Vagina (tissue), 2 donors: ENCODE measurements around the gene MRPS35. TPM values are rescaled to one million over a fixed set of nuclear protein-coding genes. Genes with fewer than 3 reads are reported as not detected.
A peak's percentile ranks its signal among the peaks of the same experiment; 100 is the strongest.
"Not testable (repeated sequence)": the region's sequence is repeated elsewhere in the genome, so short reads cannot be mapped to it uniquely, and the experiment has no call there.

Experiments
- DNase-seq, 2 donors: peaks; one replicate each; pipeline ENCODE4 v3.0.0-alpha.2; 2017; ENCODE audit errors: extremely low spot score in 2 of 2
- H3K27ac ChIP-seq: fragments of 200-600 bp; sonication (generic); one replicate; pipeline ENCODE4 v1.5.1; 2019
- H3K27me3 ChIP-seq: fragments of 200-600 bp; sonication (generic); one replicate; pipeline ENCODE4 v1.5.1; 2019
- H3K36me3 ChIP-seq, 2 donors: fragments of 200-600 bp; sonication (generic); one replicate each; pipeline ENCODE4 v1.5.1; 2017 to 2019
- H3K4me1 ChIP-seq: fragments of 200-600 bp; sonication (generic); one replicate; pipeline ENCODE4 v1.5.1; 2019
- H3K4me3 ChIP-seq, 2 donors: fragments of 200-600 bp; sonication (generic); 1 replicate in 1 of 2; 2 replicates in 1 of 2; pipeline ENCODE4 v1.5.1; 2016 to 2019
- H3K9me3 ChIP-seq: fragments of 200-600 bp; sonication (generic); one replicate; pipeline ENCODE4 v1.5.1; 2019
- CTCF ChIP-seq, 3 experiments: fragments of 450-650 bp in 2 of 3; fragments of 200-600 bp in 1 of 3; sonication (generic) in 1 of 3; IDR thresholded peaks; one replicate each; pipeline ENCODE4 v1.5.1; 2017 to 2019; ENCODE audit warnings: antibody characterized with exemption in 3 of 3, mild to moderate bottlenecking in 2 of 3, moderate library complexity in 2 of 3
- POLR2A ChIP-seq, 2 donors: fragments of 450-650 bp; IDR thresholded peaks; one replicate each; pipeline ENCODE4 v1.6.1; 2017; ENCODE audit warnings: antibody characterized with exemption in 2 of 2, mild to moderate bottlenecking in 2 of 2, moderate library complexity in 2 of 2
- POLR2AphosphoS5 ChIP-seq, 2 donors: sonication (generic); formaldehyde crosslinking; IDR thresholded peaks; one replicate each; pipeline ENCODE4 v1.9.0; 2017; ENCODE audit warnings: antibody characterized with exemption in 2 of 2, mild to moderate bottlenecking in 2 of 2, low read depth in 1 of 2; ENCODE audit not compliant: insufficient read depth in 1 of 2
- intact Hi-C: fragments of 100-400 bp; cut with DNase I; formaldehyde crosslinking; loops from one replicate; pipeline ENCODE4 v1.15.1; 2023
- total RNA-seq: library from RNA; depleted of rRNA; stranded (reverse); fragments of >200 nt; gene quantifications from one replicate; pipeline ENCODE4 v1.2.3, GENCODE V29; 2016

Gene MRPS35
- total RNA-seq, 1 donor from 2014 or later = 25.3 TPM

- no peak for DNase-seq
- Histone ChIP-seq H3K27me3 (no peaks in the 10 kb centered on the region), H3K4me1 (no peaks in the 10 kb centered on the region), H3K27ac (no peak overlapping the region), H3K36me3 (peaks cover 0 to 21% of the 10 kb centered on the region in 2 donors), H3K4me3 (no peak overlapping the region), H3K9me3 (no peaks in the 10 kb centered on the region)
- no peak for TF ChIP-seq POLR2A (IDR thresholded peaks at IDR 0.05)
- no peak for TF ChIP-seq CTCF (IDR thresholded peaks at IDR 0.05)
- no peak for TF ChIP-seq POLR2AphosphoS5 (IDR thresholded peaks at IDR 0.05; ENCODE audit: insufficient read depth in 1 of 2, low read depth in 1 of 2)
- intact Hi-C loops = loop anchor here (5.0 to 10.0 kb wide), 2 partner anchors 95 to 207 kb away; no protein-coding TSS in a partner anchor
Measured at GRCh38 chr12:27730097-27730588, 19.5 kb downstream of the MRPS35 start.

GRCh38 chr12:27732281-27732680, 21.6 kb downstream of the MRPS35 start:
- no peak overlapping the region for H3K27ac ChIP-seq
- no peak overlapping the region for H3K4me3 ChIP-seq
- H3K9me3 ChIP-seq = no peaks in the 10 kb centered on the region
- intact Hi-C loops = loop anchor here (5.0 to 10.0 kb wide), 2 partner anchors 93 to 205 kb away; no protein-coding TSS in a partner anchor
- no peak for DNase-seq
- no peaks in the 10 kb centered on the region for H3K27me3 ChIP-seq
- TF ChIP-seq POLR2A (IDR thresholded peaks at IDR 0.05) = no peak
- no peak for TF ChIP-seq POLR2AphosphoS5 (IDR thresholded peaks at IDR 0.05; ENCODE audit: insufficient read depth in 1 of 2, low read depth in 1 of 2)
- no peak for TF ChIP-seq CTCF (IDR thresholded peaks at IDR 0.05)
- peaks cover 0 to 23% of the 10 kb centered on the region in 2 donors for H3K36me3 ChIP-seq
- H3K4me1 ChIP-seq = no peaks in the 10 kb centered on the region

GRCh38 chr12:27733052-27733656, 22.5 kb downstream of the MRPS35 start:
- DNase-seq = no peak
- H3K4me3 ChIP-seq = no peak overlapping the region
- intact Hi-C loops = loop anchor here (5.0 to 10.0 kb wide), 2 partner anchors 92 to 204 kb away; no protein-coding TSS in a partner anchor
- H3K4me1 ChIP-seq = no peaks in the 10 kb centered on the region
- no peak for TF ChIP-seq POLR2AphosphoS5 (IDR thresholded peaks at IDR 0.05; ENCODE audit: insufficient read depth in 1 of 2, low read depth in 1 of 2)
- peak; percentile 37 to 81 (median 68) for TF ChIP-seq CTCF (IDR thresholded peaks at IDR 0.05)
- H3K27ac ChIP-seq = no peak overlapping the region
- no peaks in the 10 kb centered on the region for H3K27me3 ChIP-seq
- peaks cover 0 to 29% of the 10 kb centered on the region in 2 donors for H3K36me3 ChIP-seq
- no peaks in the 10 kb centered on the region for H3K9me3 ChIP-seq

GRCh38 chr12:27733791-27734190, 23.2 kb downstream of the MRPS35 start:
- H3K36me3 ChIP-seq = peaks cover 0 to 35% of the 10 kb centered on the region in 2 donors
- TF ChIP-seq CTCF (IDR thresholded peaks at IDR 0.05) (no peak), POLR2A (IDR thresholded peaks at IDR 0.05) (no peak), POLR2AphosphoS5 (IDR thresholded peaks at IDR 0.05; ENCODE audit: insufficient read depth in 1 of 2, low read depth in 1 of 2) (no peak)
- no peaks in the 10 kb centered on the region for H3K27me3 ChIP-seq
- no peaks in the 10 kb centered on the region for H3K9me3 ChIP-seq
- no peak overlapping the region for H3K4me3 ChIP-seq
- intact Hi-C loops = loop anchor here (5.0 to 10.0 kb wide), 2 partner anchors 91 to 204 kb away; no protein-coding TSS in a partner anchor
- H3K4me1 ChIP-seq = no peaks in the 10 kb centered on the region
- H3K27ac ChIP-seq = no peak overlapping the region
- no peak for DNase-seq

- H3K9me3 ChIP-seq = not testable (repeated sequence)
- intact Hi-C loops = loop anchor here (5.0 to 10.0 kb wide), 2 partner anchors 90 to 203 kb away; no protein-coding TSS in a partner anchor
- H3K36me3 ChIP-seq = peaks cover 0 to 35% of the 10 kb centered on the region in 2 donors
Measured at GRCh38 chr12:27734321-27734720, 23.7 kb downstream of the MRPS35 start.

More at GRCh38 chr12:27734321-27734720, 23.7 kb downstream of the MRPS35 start:
- not testable (repeated sequence) for H3K27me3 ChIP-seq, H3K27ac ChIP-seq, H3K4me3 ChIP-seq, H3K4me1 ChIP-seq, DNase-seq
